Measurements from ENCODE around the gene DRAM2.

DNA sequence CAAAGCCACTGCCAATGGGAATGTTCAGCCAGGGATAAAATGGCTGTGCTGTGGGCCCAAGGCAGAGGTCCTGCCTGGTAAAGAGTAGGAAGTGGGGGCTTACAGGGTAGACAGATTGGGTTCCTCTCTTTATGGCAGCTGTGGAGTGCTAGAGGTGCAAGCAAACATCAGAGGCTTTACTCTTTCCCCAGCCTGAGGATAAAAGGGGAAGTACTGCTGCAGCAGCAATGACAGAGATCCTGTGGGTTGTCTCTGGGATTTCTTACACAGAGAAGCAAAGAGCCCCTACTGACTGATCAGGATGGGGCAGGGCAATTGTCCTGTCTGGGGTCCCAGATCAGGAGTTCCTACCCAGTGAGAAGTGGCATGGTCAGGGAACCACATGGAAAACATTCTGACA lies 54.2 kb downstream of the DRAM2 start:
- TF ChIP-seq SMC3 (conservative IDR thresholded peaks at IDR 0.05; ENCODE audit: insufficient read depth, low read depth, low read length) (no peak), MXI1 (IDR thresholded peaks at IDR 0.05; ENCODE audit: low read depth, low read length) (no peak), EZH2 (IDR thresholded peaks at IDR 0.05; ENCODE audit: borderline replicate concordance, low read depth, low read length) (no peak), ZFX (CRISPR knock-in tag; IDR thresholded peaks at IDR 0.05) (no peak), NFXL1 (CRISPR knock-in tag; IDR thresholded peaks at IDR 0.05) (no peak), ZNF76 (CRISPR knock-in tag; IDR thresholded peaks at IDR 0.05; ENCODE audit: borderline replicate concordance) (no peak), CTCF (IDR thresholded peaks at IDR 0.05 in 2 of 3, conservative IDR thresholded peaks at IDR 0.05 in 1 of 3; ENCODE audit: insufficient read depth in 2 of 3, low read depth in 1 of 3, low read length in 3 of 3) (no peak), HDAC2 (IDR thresholded peaks at IDR 0.05) (no peak), POLR2A (conservative IDR thresholded peaks at IDR 0.05) (no peak), HIVEP1 (CRISPR knock-in tag; IDR thresholded peaks at IDR 0.05) (no peak), ZBTB7A (IDR thresholded peaks at IDR 0.05; ENCODE audit: borderline replicate concordance, control insufficient read depth, low read depth, low read length) (no peak), U2AF2 (optimal IDR thresholded peaks at IDR 0.05; ENCODE audit: low read depth, low read length) (no peak), ZNF766 (CRISPR knock-in tag; conservative IDR thresholded peaks at IDR 0.05) (no peak)
- TF ChIP-seq, protein P1, sequence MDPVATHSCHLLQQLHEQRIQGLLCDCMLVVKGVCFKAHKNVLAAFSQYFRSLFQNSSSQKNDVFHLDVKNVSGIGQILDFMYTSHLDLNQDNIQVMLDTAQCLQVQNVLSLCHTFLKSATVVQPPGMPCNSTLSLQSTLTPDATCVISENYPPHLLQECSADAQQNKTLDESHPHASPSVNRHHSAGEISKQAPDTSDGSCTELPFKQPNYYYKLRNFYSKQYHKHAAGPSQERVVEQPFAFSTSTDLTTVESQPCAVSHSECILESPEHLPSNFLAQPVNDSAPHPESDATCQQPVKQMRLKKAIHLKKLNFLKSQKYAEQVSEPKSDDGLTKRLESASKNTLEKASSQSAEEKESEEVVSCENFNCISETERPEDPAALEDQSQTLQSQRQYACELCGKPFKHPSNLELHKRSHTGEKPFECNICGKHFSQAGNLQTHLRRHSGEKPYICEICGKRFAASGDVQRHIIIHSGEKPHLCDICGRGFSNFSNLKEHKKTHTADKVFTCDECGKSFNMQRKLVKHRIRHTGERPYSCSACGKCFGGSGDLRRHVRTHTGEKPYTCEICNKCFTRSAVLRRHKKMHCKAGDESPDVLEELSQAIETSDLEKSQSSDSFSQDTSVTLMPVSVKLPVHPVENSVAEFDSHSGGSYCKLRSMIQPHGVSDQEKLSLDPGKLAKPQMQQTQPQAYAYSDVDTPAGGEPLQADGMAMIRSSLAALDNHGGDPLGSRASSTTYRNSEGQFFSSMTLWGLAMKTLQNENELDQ (CRISPR knock-in tag; IDR thresholded peaks at IDR 0.05; ENCODE audit: borderline replicate concordance), result no peak

All from K562 (cell line).